ENCODE results near the gene GOSR2.

GRCh38 chr17:46974086-46974485, 51.1 kb downstream of the GOSR2 start:
- TF ChIP-seq CTCF (conservative IDR thresholded peaks at IDR 0.05 in 1 of 2, IDR thresholded peaks at IDR 0.05 in 1 of 2; ENCODE audit: low read depth in 1 of 2, low read length in 2 of 2) (no peak), EZH2 (IDR thresholded peaks at IDR 0.05; ENCODE audit: low read length, missing control alignments) (no peak)

Data from fibroblast of lung (primary cell).